ENCODE measurements around the gene KLHL25. TPM values are rescaled to one million over a fixed set of nuclear protein-coding genes. Genes with fewer than 3 reads are reported as not detected.

The KLHL25 gene
- total RNA-seq, 1 experiment from 2014 or later = 1.5 TPM

- Histone ChIP-seq H3K9me3 (ENCODE audit: low read length) (no peaks in the 10 kb centered on the region), H3K27me3 (ENCODE audit: low read length) (no peaks in the 10 kb centered on the region), H3K9ac (ENCODE audit: low read length) (no peak overlapping the region), H3K79me2 (ENCODE audit: low read length) (no peaks in the 10 kb centered on the region), H3K9me2 (replicated peaks; ENCODE audit: insufficient read depth, low read length) (no peaks in the 10 kb centered on the region), H3K36me3 (ENCODE audit: insufficient read depth, low read length) (no peaks in the 10 kb centered on the region), H3K27ac (ENCODE audit: low read length) (no peak overlapping the region), H4K20me1 (ENCODE audit: insufficient read depth, low read depth, low read length) (peaks cover 41% of the 10 kb centered on the region), H2AFZ (ENCODE audit: low read length) (no peak overlapping the region), H3K4me3 (ENCODE audit: low read length) (no peak overlapping the region), H3K4me1 (ENCODE audit: low read length) (peaks cover 3% of the 10 kb centered on the region; the same call in 1 of the 2 replicates), H3K4me2 (ENCODE audit: low read depth, low read length, poor library complexity, severe bottlenecking) (no peak overlapping the region)
- DNase-seq = no peak
Measured at GRCh38 chr15:85786781-85787114, 8.0 kb downstream of the KLHL25 start.

GRCh38 chr15:85785887-85786780, 8.6 kb downstream of the KLHL25 start:
- H3K9me3 ChIP-seq (ENCODE audit: low read length) = no peaks in the 10 kb centered on the region
- peaks cover 3% of the 10 kb centered on the region; the same call in 1 of the 2 replicates for H3K4me1 ChIP-seq (ENCODE audit: low read length)
- H3K36me3 ChIP-seq (ENCODE audit: insufficient read depth, low read length) = no peaks in the 10 kb centered on the region
- H3K9ac ChIP-seq (ENCODE audit: low read length) = no peak overlapping the region; the same call in 1 of the 2 replicates
- H2AFZ ChIP-seq (ENCODE audit: low read length) = no peak overlapping the region
- H3K27ac ChIP-seq (ENCODE audit: low read length) = no peak overlapping the region
- H3K4me3 ChIP-seq (ENCODE audit: low read length) = no peak overlapping the region
- H3K4me2 ChIP-seq (ENCODE audit: low read depth, low read length, poor library complexity, severe bottlenecking) = no peak overlapping the region
- no peak for DNase-seq
- peaks cover 36% of the 10 kb centered on the region for H4K20me1 ChIP-seq (ENCODE audit: insufficient read depth, low read depth, low read length)
- no peaks in the 10 kb centered on the region for H3K79me2 ChIP-seq (ENCODE audit: low read length)
- H3K27me3 ChIP-seq (ENCODE audit: low read length) = no peaks in the 10 kb centered on the region
- H3K9me2 ChIP-seq (replicated peaks; ENCODE audit: insufficient read depth, low read length) = no peaks in the 10 kb centered on the region

GRCh38 chr15:85782064-85782463, 12.7 kb downstream of the KLHL25 start:
- H3K4me2 ChIP-seq (ENCODE audit: low read depth, low read length, poor library complexity, severe bottlenecking) = no peak overlapping the region
- no peaks in the 10 kb centered on the region for H3K9me3 ChIP-seq (ENCODE audit: low read length)
- no peaks in the 10 kb centered on the region for H3K9me2 ChIP-seq (replicated peaks; ENCODE audit: insufficient read depth, low read length)
- H3K4me1 ChIP-seq (ENCODE audit: low read length) = peaks cover 3% of the 10 kb centered on the region; the same call in 1 of the 2 replicates
- DNase-seq = no peak
- no peaks in the 10 kb centered on the region for H3K27me3 ChIP-seq (ENCODE audit: low read length)
- H3K9ac ChIP-seq (ENCODE audit: low read length) = no peak overlapping the region
- H2AFZ ChIP-seq (ENCODE audit: low read length) = no peak overlapping the region
- peaks cover 33% of the 10 kb centered on the region for H4K20me1 ChIP-seq (ENCODE audit: insufficient read depth, low read depth, low read length)
- H3K4me3 ChIP-seq (ENCODE audit: low read length) = no peak overlapping the region
- H3K36me3 ChIP-seq (ENCODE audit: insufficient read depth, low read length) = no peaks in the 10 kb centered on the region
- no peaks in the 10 kb centered on the region for H3K79me2 ChIP-seq (ENCODE audit: low read length)
- H3K27ac ChIP-seq (ENCODE audit: low read length) = no peak overlapping the region

- Histone ChIP-seq H3K9me3 (ENCODE audit: low read length) (no peaks in the 10 kb centered on the region), H3K27ac (ENCODE audit: low read length) (no peak overlapping the region), H3K4me3 (ENCODE audit: low read length) (no peak overlapping the region), H3K27me3 (ENCODE audit: low read length) (no peaks in the 10 kb centered on the region), H3K36me3 (ENCODE audit: insufficient read depth, low read length) (no peaks in the 10 kb centered on the region), H3K4me1 (ENCODE audit: low read length) (peaks cover 2% of the 10 kb centered on the region; the same call in 1 of the 2 replicates), H4K20me1 (ENCODE audit: insufficient read depth, low read depth, low read length) (peaks cover 31% of the 10 kb centered on the region), H2AFZ (ENCODE audit: low read length) (no peak overlapping the region), H3K4me2 (ENCODE audit: low read depth, low read length, poor library complexity, severe bottlenecking) (no peak overlapping the region), H3K79me2 (ENCODE audit: low read length) (no peaks in the 10 kb centered on the region), H3K9ac (ENCODE audit: low read length) (no peak overlapping the region), H3K9me2 (replicated peaks; ENCODE audit: insufficient read depth, low read length) (no peaks in the 10 kb centered on the region)
- no peak for DNase-seq
Measured at GRCh38 chr15:85781099-85781498, 13.6 kb downstream of the KLHL25 start.

- no peaks in the 10 kb centered on the region for H3K27me3 ChIP-seq (ENCODE audit: low read length)
- H2AFZ ChIP-seq (ENCODE audit: low read length) = no peak overlapping the region
- no peaks in the 10 kb centered on the region for H3K9me2 ChIP-seq (replicated peaks; ENCODE audit: insufficient read depth, low read length)
- H3K4me3 ChIP-seq (ENCODE audit: low read length) = no peak overlapping the region
- no peaks in the 10 kb centered on the region for H3K4me1 ChIP-seq (ENCODE audit: low read length)
- no peaks in the 10 kb centered on the region for H3K79me2 ChIP-seq (ENCODE audit: low read length)
- no peaks in the 10 kb centered on the region for H3K36me3 ChIP-seq (ENCODE audit: insufficient read depth, low read length)
- DNase-seq = no peak
- no peak overlapping the region for H3K9ac ChIP-seq (ENCODE audit: low read length)
- H3K27ac ChIP-seq (ENCODE audit: low read length) = no peak overlapping the region
- H3K9me3 ChIP-seq (ENCODE audit: low read length) = no peaks in the 10 kb centered on the region
- no peak overlapping the region for H3K4me2 ChIP-seq (ENCODE audit: low read depth, low read length, poor library complexity, severe bottlenecking)
- H4K20me1 ChIP-seq (ENCODE audit: insufficient read depth, low read depth, low read length) = peaks cover 33% of the 10 kb centered on the region
Measured at GRCh38 chr15:85780225-85780985, 14.3 kb downstream of the KLHL25 start.

- Histone ChIP-seq H3K4me1 (ENCODE audit: low read length) (no peaks in the 10 kb centered on the region), H2AFZ (ENCODE audit: low read length) (no peak overlapping the region), H3K9ac (ENCODE audit: low read length) (no peak overlapping the region), H3K79me2 (ENCODE audit: low read length) (no peaks in the 10 kb centered on the region), H4K20me1 (ENCODE audit: insufficient read depth, low read depth, low read length) (peaks cover 30% of the 10 kb centered on the region), H3K36me3 (ENCODE audit: insufficient read depth, low read length) (no peaks in the 10 kb centered on the region), H3K4me2 (ENCODE audit: low read depth, low read length, poor library complexity, severe bottlenecking) (no peak overlapping the region), H3K9me3 (ENCODE audit: low read length) (no peaks in the 10 kb centered on the region), H3K9me2 (replicated peaks; ENCODE audit: insufficient read depth, low read length) (no peaks in the 10 kb centered on the region), H3K27ac (ENCODE audit: low read length) (no peak overlapping the region), H3K4me3 (ENCODE audit: low read length) (no peak overlapping the region), H3K27me3 (ENCODE audit: low read length) (no peaks in the 10 kb centered on the region)
- DNase-seq = no peak
Measured at GRCh38 chr15:85779249-85779648, 15.5 kb downstream of the KLHL25 start.

- Histone ChIP-seq H3K9ac (ENCODE audit: low read length) (no peak overlapping the region), H3K36me3 (ENCODE audit: insufficient read depth, low read length) (no peaks in the 10 kb centered on the region), H3K9me2 (replicated peaks; ENCODE audit: insufficient read depth, low read length) (no peaks in the 10 kb centered on the region), H3K9me3 (ENCODE audit: low read length) (no peaks in the 10 kb centered on the region), H2AFZ (ENCODE audit: low read length) (no peak overlapping the region), H3K4me1 (ENCODE audit: low read length) (no peaks in the 10 kb centered on the region), H3K4me3 (ENCODE audit: low read length) (no peak overlapping the region), H3K79me2 (ENCODE audit: low read length) (no peaks in the 10 kb centered on the region), H3K27ac (ENCODE audit: low read length) (no peak overlapping the region), H4K20me1 (ENCODE audit: insufficient read depth, low read depth, low read length) (peaks cover 26% of the 10 kb centered on the region), H3K4me2 (ENCODE audit: low read depth, low read length, poor library complexity, severe bottlenecking) (no peak overlapping the region), H3K27me3 (ENCODE audit: low read length) (no peaks in the 10 kb centered on the region)
- no peak for DNase-seq
Measured at GRCh38 chr15:85778107-85778776, 16.5 kb downstream of the KLHL25 start.

All from Karpas-422 (cell line).